Muscle of leg (tissue), 11 donors: ENCODE results near the gene PIK3R2. TPM values are rescaled to one million over a fixed set of nuclear protein-coding genes. Genes with fewer than 3 reads are reported as not detected.
"Not testable (repeated sequence)": the region's sequence is repeated elsewhere in the genome, so short reads cannot be mapped to it uniquely, and the experiment has no call there.

ENCODE experiments used
- DNase-seq: peaks from one replicate; pipeline ENCODE4 v3.0.0; 2013
- H3K27ac ChIP-seq: one replicate; pipeline ENCODE4 v1.5.1; 2013; ENCODE audit warnings: mild to moderate bottlenecking, low read length, control low read depth
- H3K27me3 ChIP-seq: one replicate; pipeline ENCODE4 v1.6.1; 2013; ENCODE audit warnings: low read length; ENCODE audit not compliant: control insufficient read depth, insufficient read depth
- H3K36me3 ChIP-seq: one replicate; pipeline ENCODE4 v1.6.1; 2013; ENCODE audit warnings: low read length; ENCODE audit not compliant: control insufficient read depth, insufficient read depth
- H3K4me1 ChIP-seq: one replicate; pipeline ENCODE4 v1.6.1; 2013; ENCODE audit warnings: low read length; ENCODE audit not compliant: control insufficient read depth, insufficient read depth
- H3K4me3 ChIP-seq: one replicate; pipeline ENCODE4 v1.5.1; 2013; ENCODE audit warnings: low read length, control low read depth
- H3K9me3 ChIP-seq: replicated peaks from 2 replicates; pipeline ENCODE4 v1.6.1; 2013; ENCODE audit warnings: low read depth, low read length; ENCODE audit not compliant: control insufficient read depth
- WGBS: methylation state at CpG from one replicate; pipeline ENCODE4 v1.1.5; 2013; ENCODE audit warnings: missing lambda C conversion rate; ENCODE audit not compliant: insufficient coverage; 5-methylcytosine and 5-hydroxymethylcytosine counted together
- polyA plus RNA-seq, 8 donors: library from polyadenylated mRNA; unstranded; fragments of 120-200 nt; gene quantifications; one replicate each; pipeline versions ENCODE4 v1.2.1 to v1.2.3, GENCODE V29; 2013; ENCODE audit warnings: inconsistent platforms in 1 of 8, low replicate concordance in 1 of 8; ENCODE audit not compliant: insufficient read length in 8 of 8, insufficient read depth in 1 of 8
- total RNA-seq: library from RNA; stranded (reverse); fragments of 120-200 nt; gene quantifications from one replicate; pipeline ENCODE4 v1.2.4, GENCODE V29; 2013

Gene PIK3R2
- total and polyA plus RNA-seq, 9 donors, result 25.0 to 74.7 (median 50.0) TPM

- H3K27me3 ChIP-seq, result no peaks in the 10 kb centered on the region
These were observed 2.0 kb upstream of the PIK3R2 start for GRCh38 chr19:18150776-18151624.

GRCh38 chr19:18152442-18152816 is 534 bp upstream of the PIK3R2 start:
- peak overlapping the region; percentile 92 for H3K4me3 ChIP-seq
- H3K4me1 ChIP-seq, result peaks cover 59% of the 10 kb centered on the region
- DNase-seq, result peak; percentile 99
- H3K36me3 ChIP-seq, result peaks cover 16% of the 10 kb centered on the region
- H3K27me3 ChIP-seq, result no peaks in the 10 kb centered on the region
- H3K27ac ChIP-seq, result peak overlapping the region; percentile 96
- WGBS, result 0% methylated on average over 22 of the region's 22 CpGs
- no peaks in the 10 kb centered on the region for H3K9me3 ChIP-seq

More at GRCh38 chr19:18150776-18151624, 2.0 kb upstream of the PIK3R2 start:
- peak; percentile 40 for DNase-seq
- Histone ChIP-seq H3K4me1 (peaks cover 45% of the 10 kb centered on the region), H3K27ac (no peak overlapping the region), H3K9me3 (no peaks in the 10 kb centered on the region), H3K4me3 (no peak overlapping the region), H3K36me3 (peaks cover 15% of the 10 kb centered on the region)
- WGBS, result 73% methylated on average over 16 of the region's 18 CpGs

DNA sequence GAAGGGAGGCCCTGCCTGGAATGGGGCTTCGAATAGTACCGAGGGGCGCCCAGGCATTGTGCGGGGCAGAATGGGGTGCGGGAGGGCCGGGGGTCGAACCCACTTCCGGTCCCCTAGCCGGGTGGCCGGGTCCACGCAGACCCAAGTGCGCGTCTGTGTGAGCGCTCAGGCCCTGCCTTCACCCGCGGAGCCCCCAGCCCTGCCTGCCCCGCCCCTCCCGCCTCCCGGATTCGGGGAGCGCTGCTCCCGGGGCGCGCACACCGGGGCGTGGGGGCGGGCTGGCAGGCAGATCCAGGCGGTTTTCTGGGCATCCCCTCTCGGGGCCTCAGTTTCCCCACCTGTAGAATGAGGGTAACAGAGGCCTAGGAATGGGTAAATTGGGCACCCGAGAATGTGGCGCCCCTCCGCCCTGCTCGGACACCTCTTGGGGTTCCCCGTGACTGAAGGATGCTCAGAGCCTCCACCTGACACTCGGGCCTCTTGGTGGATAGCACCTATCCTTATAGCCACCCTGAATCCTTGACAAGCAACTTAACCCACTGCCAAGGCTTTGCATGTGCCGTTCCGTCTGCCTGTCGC is 682 bp downstream of the PIK3R2 start:
- under 1% methylated on average over 34 of the region's 38 CpGs for WGBS
- Histone ChIP-seq H3K27me3 (no peaks in the 10 kb centered on the region), H3K4me1 (peaks cover 71% of the 10 kb centered on the region), H3K27ac (peak overlapping the region; percentile 88), H3K9me3 (no peaks in the 10 kb centered on the region), H3K36me3 (peaks cover 15% of the 10 kb centered on the region), H3K4me3 (peak overlapping the region; percentile 92)
- no peak for DNase-seq

DNA sequence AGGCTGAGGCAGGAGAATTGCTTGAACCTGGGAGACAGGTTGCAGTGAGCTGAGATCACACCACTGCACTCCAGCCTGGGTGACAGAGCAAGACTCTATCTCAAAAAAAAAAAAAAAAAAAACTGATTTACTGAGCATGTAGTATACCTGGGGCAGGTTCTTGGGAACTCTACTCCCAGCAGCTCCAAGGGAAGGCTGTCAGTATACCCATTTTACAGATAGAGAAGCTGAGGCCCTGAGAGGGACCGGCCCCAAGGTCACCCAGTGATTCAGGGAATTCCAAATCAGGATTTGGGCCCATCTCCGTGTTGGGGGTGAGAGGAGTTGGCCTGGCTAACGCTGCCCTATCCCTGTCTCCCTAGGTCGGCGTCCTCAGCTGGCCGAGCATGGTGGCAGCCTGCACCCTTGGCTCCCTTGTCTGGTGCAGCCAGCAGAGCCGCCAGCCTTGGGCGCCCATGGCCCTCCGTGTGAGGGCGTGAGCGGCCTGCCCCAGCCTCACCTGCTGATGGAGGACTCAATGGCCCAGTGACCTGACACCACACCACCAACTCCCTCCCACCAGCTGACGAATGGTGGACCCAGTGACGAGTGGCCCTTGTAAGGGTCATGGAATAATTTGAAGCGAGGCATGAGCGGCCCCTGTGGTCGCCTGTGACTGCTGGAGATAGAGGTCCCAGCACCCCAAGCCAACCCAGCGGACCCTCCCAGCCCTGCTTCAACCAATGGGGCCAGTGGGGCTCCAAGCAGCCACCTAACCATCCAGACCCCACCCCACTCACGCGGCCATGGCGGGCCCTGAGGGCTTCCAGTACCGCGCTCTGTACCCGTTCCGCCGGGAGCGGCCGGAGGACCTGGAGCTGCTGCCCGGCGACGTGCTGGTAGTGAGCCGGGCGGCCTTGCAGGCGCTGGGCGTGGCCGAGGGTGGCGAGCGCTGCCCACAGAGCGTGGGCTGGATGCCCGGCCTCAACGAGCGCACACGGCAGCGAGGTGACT is 2.4 kb downstream of the PIK3R2 start:
- Histone ChIP-seq H3K9me3 (no peaks in the 10 kb centered on the region), H3K36me3 (peaks cover 22% of the 10 kb centered on the region), H3K4me1 (peaks cover 72% of the 10 kb centered on the region), H3K27ac (no peak overlapping the region), H3K4me3 (no peak overlapping the region), H3K27me3 (no peaks in the 10 kb centered on the region)
- 90% methylated on average over 31 of the region's 43 CpGs for WGBS
- DNase-seq, result no peak

- Histone ChIP-seq H3K9me3 (no peaks in the 10 kb centered on the region), H3K27ac (peak overlapping the region; percentile 99), H3K4me3 (no peak overlapping the region), H3K27me3 (no peaks in the 10 kb centered on the region), H3K36me3 (peaks cover 26% of the 10 kb centered on the region), H3K4me1 (peaks cover 68% of the 10 kb centered on the region)
- DNase-seq, result no peak
- WGBS, result 86% methylated on average over 5 of the region's 6 CpGs
These were observed 3.3 kb downstream of the PIK3R2 start for GRCh38 chr19:18156268-18156667.

GRCh38 chr19:18156841-18157464 is 4.0 kb downstream of the PIK3R2 start:
- Histone ChIP-seq H3K4me1 (peaks cover 69% of the 10 kb centered on the region), H3K4me3 (no peak overlapping the region), H3K27ac (peak overlapping the region; percentile 99), H3K36me3 (peaks cover 31% of the 10 kb centered on the region), H3K9me3 (no peaks in the 10 kb centered on the region), H3K27me3 (no peaks in the 10 kb centered on the region)
- WGBS, result 36% methylated on average over 22 of the region's 22 CpGs
- DNase-seq, result peak; percentile 94

- H3K4me3 ChIP-seq, result no peak overlapping the region
- peaks cover 66% of the 10 kb centered on the region for H3K4me1 ChIP-seq
- WGBS, result 14% methylated on average over 8 of the region's 18 CpGs
- no peaks in the 10 kb centered on the region for H3K9me3 ChIP-seq
- H3K36me3 ChIP-seq, result peaks cover 37% of the 10 kb centered on the region
- peak overlapping the region; percentile 99 for H3K27ac ChIP-seq
- no peaks in the 10 kb centered on the region for H3K27me3 ChIP-seq
- peak; percentile 89 for DNase-seq
These were observed 4.6 kb downstream of the PIK3R2 start for GRCh38 chr19:18157465-18158063.

GRCh38 chr19:18158467-18158866 is 5.5 kb downstream of the PIK3R2 start:
- 100% methylated on average over 2 of the region's 4 CpGs for WGBS
- no peak for DNase-seq
- H3K27me3 ChIP-seq, result no peaks in the 10 kb centered on the region
- peaks cover 66% of the 10 kb centered on the region for H3K4me1 ChIP-seq
- H3K4me3 ChIP-seq, result no peak overlapping the region
- H3K36me3 ChIP-seq, result peaks cover 46% of the 10 kb centered on the region
- no peaks in the 10 kb centered on the region for H3K9me3 ChIP-seq
- peak overlapping the region; percentile 99 for H3K27ac ChIP-seq

DNA sequence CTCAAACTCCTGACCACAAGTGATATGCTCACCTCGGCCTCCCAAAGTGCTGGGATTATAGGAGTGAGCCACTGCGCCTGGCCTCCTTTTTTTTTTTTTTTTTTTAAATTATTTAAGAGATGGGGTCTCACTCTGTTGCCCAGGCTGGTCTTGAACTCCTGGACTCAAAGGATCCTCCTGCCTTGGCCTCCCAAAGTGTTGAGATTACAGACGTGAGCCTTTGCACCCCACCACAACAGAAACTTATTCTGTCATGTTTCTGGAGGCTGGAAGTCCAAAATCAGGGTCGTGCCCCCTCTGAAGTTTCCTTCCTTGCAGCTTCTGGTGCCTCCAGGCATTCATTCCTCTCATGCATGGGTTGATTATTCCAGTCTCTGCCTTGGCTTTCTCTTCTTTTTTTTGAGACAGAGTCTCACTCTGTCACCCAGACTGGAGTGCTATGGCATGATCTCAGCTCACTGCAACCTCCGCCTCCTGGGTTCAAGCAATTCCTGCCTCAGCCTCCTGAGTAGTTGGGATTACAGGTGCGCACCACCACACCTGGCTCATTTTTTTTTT is 6.2 kb downstream of the PIK3R2 start:
- 80% methylated on average over 2 of the region's 6 CpGs for WGBS
- not testable (repeated sequence) for H3K27ac ChIP-seq

More for the DNA sequence above, 6.2 kb downstream of the PIK3R2 start:
- H3K27me3 ChIP-seq, H3K9me3 ChIP-seq, DNase-seq, H3K4me3 ChIP-seq: not testable (repeated sequence)
- H3K36me3 ChIP-seq, result peaks cover 47% of the 10 kb centered on the region
- peaks cover 61% of the 10 kb centered on the region for H3K4me1 ChIP-seq
